ENCODE data around the gene C16orf96. TPM values are rescaled to one million over a fixed set of nuclear protein-coding genes. Genes with fewer than 3 reads are reported as not detected.

C16orf96 gene
- polyA plus RNA-seq, 2 of the 4 experiments (the other 2 are of a cell fraction) = 0.01 to 0.03 TPM

GRCh38 chr16:4583906-4584305, 27.8 kb downstream of the C16orf96 start:
- Histone ChIP-seq H3K27ac (no peak overlapping the region), H3K4me3 (no peak overlapping the region), H3K9me3 (no peaks in the 10 kb centered on the region), H3K4me1 (peaks cover 13% of the 10 kb centered on the region), H3K4me2 (no peak overlapping the region)
- CTCF ChIA-PET = interaction anchor here (1.3 to 8.2 kb wide), 5 partner anchors 12 to 84 kb away, joined by 4 to 126 read pairs (median 20); no protein-coding TSS in a partner anchor
- WGBS (ENCODE audit: missing lambda C conversion rate) = 69% methylated on average over 4 of the region's 4 CpGs
- ATAC-seq (no peak), FAIRE-seq (no peak), DNase-seq (ENCODE audit: low read depth in 1 of 2, low spot score in 1 of 2) (no peak)
- TF ChIP-seq MAZ (IDR thresholded peaks at IDR 0.05; ENCODE audit: borderline replicate concordance, low read depth, low read length) (no peak), HOXB5 (CRISPR knock-in tag; IDR thresholded peaks at IDR 0.05) (no peak), CEBPB (IDR thresholded peaks at IDR 0.05) (no peak), MAX (IDR thresholded peaks at IDR 0.05) (no peak), ZNF302 (CRISPR knock-in tag; IDR thresholded peaks at IDR 0.05) (no peak), NPAS2 (CRISPR knock-in tag; IDR thresholded peaks at IDR 0.05; ENCODE audit: borderline replicate concordance) (no peak)
- POLR2A ChIA-PET = no interaction called here

GRCh38 chr16:4586291-4586690, 30.2 kb downstream of the C16orf96 start:
- no peak overlapping the region for H3K4me3 ChIP-seq
- no peak overlapping the region for H3K4me2 ChIP-seq
- no peak for ATAC-seq
- no peak for DNase-seq (ENCODE audit: low read depth in 1 of 2, low spot score in 1 of 2)
- no peaks in the 10 kb centered on the region for H3K9me3 ChIP-seq
- no peak for FAIRE-seq
- no peaks in the 10 kb centered on the region for H3K4me1 ChIP-seq
- no peak overlapping the region for H3K27ac ChIP-seq
- TF ChIP-seq CHD2 (IDR thresholded peaks at IDR 0.05; ENCODE audit: low read length, partially characterized antibody) (no peak), EHMT2 (IDR thresholded peaks at IDR 0.05; ENCODE audit: low read depth) (no peak), PHF8 (IDR thresholded peaks at IDR 0.05; ENCODE audit: borderline replicate concordance, low read depth) (no peak), POLR2AphosphoS2 (conservative IDR thresholded peaks at IDR 0.05; ENCODE audit: low read length) (no peak), HDAC2 (IDR thresholded peaks at IDR 0.05) (no peak), JUN (IDR thresholded peaks at IDR 0.05) (no peak), CEBPB (IDR thresholded peaks at IDR 0.05) (no peak), MYC (IDR thresholded peaks at IDR 0.05; ENCODE audit: borderline replicate concordance, low read length) (no peak), ZFP36 (IDR thresholded peaks at IDR 0.05; ENCODE audit: borderline replicate concordance, partially characterized antibody) (no peak), ZC3H11A (IDR thresholded peaks at IDR 0.05) (no peak), ESRRA (IDR thresholded peaks at IDR 0.05; ENCODE audit: borderline replicate concordance, low read length) (no peak), ZSCAN20 (CRISPR knock-in tag; IDR thresholded peaks at IDR 0.05) (no peak), MAZ (IDR thresholded peaks at IDR 0.05; ENCODE audit: borderline replicate concordance, low read depth, low read length) (no peak), KDM5A (IDR thresholded peaks at IDR 0.05) (no peak), JUNB (IDR thresholded peaks at IDR 0.05) (no peak), CTCF (IDR thresholded peaks at IDR 0.05) (no peak), SMC3 (IDR thresholded peaks at IDR 0.05) (no peak)
- POLR2A ChIA-PET = interaction anchor here (1.0 kb wide), 1 partner anchor 50 kb away, joined by 3 read pairs; no protein-coding TSS in a partner anchor
- WGBS (ENCODE audit: missing lambda C conversion rate) = 75% methylated on average over 7 of the region's 7 CpGs
- CTCF ChIA-PET = interaction anchor here (0.7 to 8.2 kb wide), 31 partner anchors 9 to 119 kb away, joined by 3 to 126 read pairs (median 7); partner anchors contain the start of genes CDIP1, MGRN1 and UBALD1

GRCh38 chr16:4588386-4588785, 32.2 kb downstream of the C16orf96 start:
- Histone ChIP-seq H3K9me3 (no peaks in the 10 kb centered on the region), H3K4me1 (no peaks in the 10 kb centered on the region), H3K4me2 (no peak overlapping the region), H3K4me3 (no peak overlapping the region), H3K27ac (no peak overlapping the region)
- CTCF ChIA-PET = interaction anchor here (0.8 to 8.2 kb wide), 8 partner anchors 16 to 186 kb away, joined by 3 to 126 read pairs (median 3); partner anchors contain the start of gene MGRN1
- DNase-seq (ENCODE audit: low read depth in 1 of 2, low spot score in 1 of 2) (no peak), FAIRE-seq (no peak), ATAC-seq (no peak)
- POLR2A ChIA-PET = no interaction called here
- no peak for TF ChIP-seq BHLHE40 (IDR thresholded peaks at IDR 0.05; ENCODE audit: low read depth, low read length)
- 29% methylated on average over 2 of the region's 2 CpGs for WGBS (ENCODE audit: missing lambda C conversion rate)

Measured in A549 (cell line).